IMR-90 (cell line): ENCODE results near the gene UBE2D4.

Experiments
- BHLHE40 ChIP-seq: fragments of 150-350 bp; IDR thresholded peaks from 2 replicates; pipeline ENCODE4 v1.6.1; 2016; ENCODE audit warnings: mild to moderate bottlenecking, low read depth, low read length
- CEBPB ChIP-seq: IDR thresholded peaks from 2 replicates; pipeline ENCODE4 v1.6.1; 2012; ENCODE audit warnings: low read depth, low read length, improper control_type of control experiment
- CHD1 ChIP-seq: IDR thresholded peaks from 2 replicates; pipeline ENCODE4 v1.6.1; 2012; ENCODE audit warnings: low read depth, low read length, improper control_type of control experiment
- CTCF ChIP-seq: conservative IDR thresholded peaks from 2 replicates; pipeline ENCODE4 v1.5.1; 2012; ENCODE audit warnings: mild to moderate bottlenecking, low read depth, low read length, improper control_type of control experiment
- FOS ChIP-seq: fragments of 150-350 bp; IDR thresholded peaks from 2 replicates; pipeline ENCODE4 v1.6.1; 2016; ENCODE audit warnings: low read depth, low read length
- MAFK ChIP-seq: IDR thresholded peaks from 2 replicates; pipeline ENCODE4 v1.6.1; 2012; ENCODE audit warnings: low read depth, low read length, improper control_type of control experiment
- POLR2A ChIP-seq: IDR thresholded peaks from 2 replicates; pipeline ENCODE4 v1.6.1; 2012; ENCODE audit warnings: mild to moderate bottlenecking, low read depth, low read length
- RCOR1 ChIP-seq: IDR thresholded peaks from 2 replicates; pipeline ENCODE4 v1.6.1; 2012; ENCODE audit warnings: mild to moderate bottlenecking, low read length, improper control_type of control experiment; ENCODE audit not compliant: insufficient replicate concordance
- RFX5 ChIP-seq: IDR thresholded peaks from 2 replicates; pipeline ENCODE4 v1.8.0; 2012; ENCODE audit warnings: low read depth, mild to moderate bottlenecking, low read length, moderate library complexity
- SMC3 ChIP-seq: fragments of 150-350 bp; IDR thresholded peaks from 2 replicates; pipeline ENCODE4 v1.6.1; 2016; ENCODE audit warnings: low read depth, mild to moderate bottlenecking, antibody characterized with exemption, low read length, moderate library complexity

GRCh38 chr7:43944286-43944685 is 18.1 kb downstream of the UBE2D4 start:
- TF ChIP-seq CTCF (no peak), CEBPB (no peak), POLR2A (no peak), MAFK (no peak), SMC3 (no peak), RFX5 (no peak), FOS (no peak), RCOR1 (no peak), CHD1 (no peak), BHLHE40 (no peak)
